HepG2 (cell line): ENCODE results near the gene TRAF4. TPM values are rescaled to one million over a fixed set of nuclear protein-coding genes. Genes with fewer than 3 reads are reported as not detected.

Experiments
- FOXK1 ChIP-seq: sonication (generic); formaldehyde crosslinking; IDR thresholded peaks from 2 replicates; pipeline ENCODE4 v1.4.0; 2020; ENCODE audit warnings: low read depth, missing genetic modification reagents, borderline replicate concordance
- GTF3A ChIP-seq: sonication (generic); formaldehyde crosslinking; conservative IDR thresholded peaks from 2 replicates; pipeline ENCODE4 v1.4.0; 2020; ENCODE audit warnings: mild to moderate bottlenecking, missing genetic modification reagents
- GZF1 ChIP-seq: sonication (generic); formaldehyde crosslinking; IDR thresholded peaks from 2 replicates; pipeline ENCODE4 v1.5.1; 2020; ENCODE audit warnings: mild to moderate bottlenecking, missing genetic modification reagents
- HCFC1 ChIP-seq: fragments of 150-350 bp; IDR thresholded peaks from 2 replicates; pipeline ENCODE4 v1.6.1; 2014; ENCODE audit warnings: low read depth, low read length
- KAT2B ChIP-seq: fragments of 150-350 bp; IDR thresholded peaks from 2 replicates; pipeline ENCODE4 v1.6.1; 2014; ENCODE audit warnings: low read depth, low read length, borderline replicate concordance
- KDM4B ChIP-seq: sonication (generic); formaldehyde crosslinking; IDR thresholded peaks from 2 replicates; pipeline ENCODE4 v1.4.0; 2020; ENCODE audit warnings: missing genetic modification reagents
- NR1H2 ChIP-seq: sonication (generic); formaldehyde crosslinking; IDR thresholded peaks from 2 replicates; pipeline ENCODE4 v1.8.1; 2022; ENCODE audit warnings: low read depth, missing genetic modification reagents, borderline replicate concordance
- PLSCR1 ChIP-seq: sonication (generic); formaldehyde crosslinking; IDR thresholded peaks from 2 replicates; pipeline ENCODE4 v1.5.0; 2020; ENCODE audit warnings: missing genetic modification reagents, mild to moderate bottlenecking, borderline replicate concordance
- RFXANK ChIP-seq: IDR thresholded peaks from 2 replicates; pipeline ENCODE4 v1.6.1; 2016
- SETDB1 ChIP-seq: sonication (generic); formaldehyde crosslinking; IDR thresholded peaks from 2 replicates; pipeline ENCODE4 v1.5.1; 2020; ENCODE audit warnings: missing genetic modification reagents, mild to moderate bottlenecking, borderline replicate concordance
- SMARCC2 ChIP-seq: fragments of 450-650 bp; IDR thresholded peaks from 2 replicates; pipeline ENCODE4 v1.6.1; 2017; ENCODE audit warnings: antibody characterized with exemption, mild to moderate bottlenecking
- TBP ChIP-seq: sonication (generic); formaldehyde crosslinking; IDR thresholded peaks from 2 replicates; pipeline ENCODE4 v1.5.0; 2020; ENCODE audit warnings: missing genetic modification reagents
- ZHX2 ChIP-seq, 2 experiments: sonication (generic) in 1 of 2; formaldehyde crosslinking in 1 of 2; IDR thresholded peaks; 2 replicates each; pipeline versions ENCODE4 v1.6.1 to v1.9.0; 2014 to 2022; ENCODE audit warnings: antibody characterized with exemption in 1 of 2, borderline replicate concordance in 1 of 2, inconsistent platforms in 1 of 2, low read depth in 1 of 2, missing genetic modification reagents in 1 of 2
- ZKSCAN5 ChIP-seq: sonication (generic); formaldehyde crosslinking; IDR thresholded peaks from 2 replicates; pipeline ENCODE4 v1.5.1; 2020; ENCODE audit warnings: mild to moderate bottlenecking, missing genetic modification reagents
- ZNF589 ChIP-seq: sonication (generic); formaldehyde crosslinking; conservative IDR thresholded peaks from 2 replicates; pipeline ENCODE4 v1.8.0; 2022; ENCODE audit warnings: mild to moderate bottlenecking, moderate library complexity, missing genetic modification reagents
- polyA plus RNA-seq, 8 experiments: library from polyadenylated mRNA; depleted of rRNA in 3 of 8; stranded (reverse) in 7 of 8; unstranded in 1 of 8; fragments of >200 nt; fragmentation: Illumina TruSeq in 4 of 8; extraction: Trizol in 4 of 8; gene quantifications; 2 replicates each; pipeline versions ENCODE4 v1.2.1 to v1.2.3, GENCODE V29; 2011 to 2016; ENCODE audit warnings: low read depth in 4 of 8, missing spikeins in 1 of 8, mixed read lengths in 1 of 8; ENCODE audit not compliant: insufficient read depth in 1 of 8
- total RNA-seq, 5 experiments: library from RNA; depleted of rRNA; stranded (reverse); fragments of >200 nt; fragmentation: Illumina TruSeq; extraction: Trizol; gene quantifications; 2 replicates each; pipeline ENCODE4 v1.2.3, GENCODE V29; 2016; ENCODE audit warnings: low read depth in 1 of 5
- TF ChIP-seq, protein P1 (sequence below): sonication (generic); formaldehyde crosslinking; IDR thresholded peaks from 2 replicates; pipeline ENCODE4 v1.8.0; 2022; ENCODE audit warnings: low read depth, missing genetic modification reagents
- TF ChIP-seq, protein P2 (sequence below): fragments of 450-650 bp; IDR thresholded peaks from 2 replicates; pipeline ENCODE4 v1.6.1; 2017
- TF ChIP-seq, protein P3 (sequence below): sonication (generic); formaldehyde crosslinking; IDR thresholded peaks from 2 replicates; pipeline ENCODE4 v1.4.0; 2020; ENCODE audit warnings: mild to moderate bottlenecking, missing genetic modification reagents

TRAF4 gene
- total and polyA plus RNA-seq, 2 of the 13 experiments (the other 11 are each of a cell fraction or from before 2014, with no cell fraction given): 86.0 to 89.9 TPM

DNA sequence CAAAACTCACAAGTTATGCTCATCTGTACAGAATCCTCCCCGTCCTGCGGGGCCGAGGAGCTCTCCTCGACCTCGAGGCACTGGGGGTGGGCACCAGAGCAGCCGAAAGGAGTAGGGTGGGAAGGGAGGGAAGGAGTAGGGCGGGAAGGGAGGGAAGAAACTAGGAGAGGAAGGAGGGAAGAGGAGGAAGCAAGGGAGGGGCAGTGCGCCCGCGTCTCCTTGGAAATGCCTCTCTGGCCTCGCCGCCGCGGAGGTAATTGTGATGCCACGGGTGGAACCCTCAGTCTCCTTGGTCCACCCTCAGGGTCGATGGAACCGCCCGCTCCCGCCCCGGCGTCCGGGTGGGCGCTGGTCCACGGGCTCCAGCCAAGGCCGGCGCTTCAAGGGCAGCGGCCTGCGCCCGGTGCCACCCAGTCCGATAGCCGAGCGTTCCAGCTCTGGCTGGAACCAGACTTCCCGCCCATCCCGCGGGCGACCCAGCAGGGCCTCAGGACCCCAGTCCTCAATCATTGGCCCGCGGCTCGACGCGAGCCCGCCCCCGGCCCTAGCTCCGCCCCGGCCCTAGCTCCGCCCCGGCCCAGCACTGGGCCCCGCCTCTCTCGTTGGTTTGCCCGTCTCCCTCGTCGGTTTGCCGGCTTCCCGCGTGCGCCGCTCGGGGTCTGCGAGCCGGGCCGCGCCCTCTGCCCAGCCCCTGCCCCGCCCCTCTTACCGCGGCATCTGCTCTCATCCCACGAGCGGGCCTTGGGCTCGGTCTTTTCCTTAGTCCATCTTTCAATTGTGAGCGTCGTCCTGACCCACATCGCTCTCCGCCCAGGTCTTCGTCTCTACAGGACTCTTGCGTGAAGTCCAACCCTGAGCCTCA is 32.7 kb upstream of the TRAF4 start (continued):
- TF ChIP-seq SMARCC2 (no peak), NR1H2 (no peak), HCFC1 (no peak), PLSCR1 (CRISPR knock-in tag) (no peak), SETDB1 (no peak), GTF3A (CRISPR knock-in tag) (no peak), FOXK1 (no peak), KAT2B (no peak), ZHX2 (IDR thresholded peaks at IDR 0.05; ENCODE audit: low read depth) (no peak), ZHX2 (CRISPR knock-in tag; IDR thresholded peaks at IDR 0.05; ENCODE audit: borderline replicate concordance) (no peak), RFXANK (CRISPR knock-in tag) (no peak), KDM4B (no peak), ZKSCAN5 (CRISPR knock-in tag) (no peak), GZF1 (CRISPR knock-in tag) (no peak), TBP (no peak), ZNF589 (CRISPR knock-in tag) (no peak)
- TF ChIP-seq, protein P1, sequence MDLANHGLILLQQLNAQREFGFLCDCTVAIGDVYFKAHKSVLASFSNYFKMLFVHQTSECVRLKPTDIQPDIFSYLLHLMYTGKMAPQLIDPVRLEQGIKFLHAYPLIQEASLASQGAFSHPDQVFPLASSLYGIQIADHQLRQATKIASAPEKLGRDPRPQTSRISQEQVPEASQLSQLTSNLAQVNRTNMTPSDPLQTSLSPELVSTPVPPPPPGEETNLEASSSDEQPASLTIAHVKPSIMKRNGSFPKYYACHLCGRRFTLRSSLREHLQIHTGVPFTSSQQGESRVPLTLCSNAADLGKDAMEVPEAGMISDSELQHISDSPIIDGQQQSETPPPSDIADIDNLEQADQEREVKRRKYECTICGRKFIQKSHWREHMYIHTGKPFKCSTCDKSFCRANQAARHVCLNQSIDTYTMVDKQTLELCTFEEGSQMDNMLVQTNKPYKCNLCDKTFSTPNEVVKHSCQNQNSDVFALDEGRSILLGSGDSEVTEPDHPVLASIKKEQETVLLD (CRISPR knock-in tag): no peak
- TF ChIP-seq, protein P2, sequence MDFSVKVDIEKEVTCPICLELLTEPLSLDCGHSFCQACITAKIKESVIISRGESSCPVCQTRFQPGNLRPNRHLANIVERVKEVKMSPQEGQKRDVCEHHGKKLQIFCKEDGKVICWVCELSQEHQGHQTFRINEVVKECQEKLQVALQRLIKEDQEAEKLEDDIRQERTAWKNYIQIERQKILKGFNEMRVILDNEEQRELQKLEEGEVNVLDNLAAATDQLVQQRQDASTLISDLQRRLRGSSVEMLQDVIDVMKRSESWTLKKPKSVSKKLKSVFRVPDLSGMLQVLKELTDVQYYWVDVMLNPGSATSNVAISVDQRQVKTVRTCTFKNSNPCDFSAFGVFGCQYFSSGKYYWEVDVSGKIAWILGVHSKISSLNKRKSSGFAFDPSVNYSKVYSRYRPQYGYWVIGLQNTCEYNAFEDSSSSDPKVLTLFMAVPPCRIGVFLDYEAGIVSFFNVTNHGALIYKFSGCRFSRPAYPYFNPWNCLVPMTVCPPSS: no peak
- TF ChIP-seq, protein P3, sequence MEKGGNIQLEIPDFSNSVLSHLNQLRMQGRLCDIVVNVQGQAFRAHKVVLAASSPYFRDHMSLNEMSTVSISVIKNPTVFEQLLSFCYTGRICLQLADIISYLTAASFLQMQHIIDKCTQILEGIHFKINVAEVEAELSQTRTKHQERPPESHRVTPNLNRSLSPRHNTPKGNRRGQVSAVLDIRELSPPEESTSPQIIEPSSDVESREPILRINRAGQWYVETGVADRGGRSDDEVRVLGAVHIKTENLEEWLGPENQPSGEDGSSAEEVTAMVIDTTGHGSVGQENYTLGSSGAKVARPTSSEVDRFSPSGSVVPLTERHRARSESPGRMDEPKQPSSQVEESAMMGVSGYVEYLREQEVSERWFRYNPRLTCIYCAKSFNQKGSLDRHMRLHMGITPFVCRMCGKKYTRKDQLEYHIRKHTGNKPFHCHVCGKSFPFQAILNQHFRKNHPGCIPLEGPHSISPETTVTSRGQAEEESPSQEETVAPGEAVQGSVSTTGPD (CRISPR knock-in tag): no peak
